HG02798 (cell line): ENCODE data around the gene VAV2.

Experiments used
- ATAC-seq: cut with Tn5 transposase; IDR thresholded peaks from one replicate; pipeline ENCODE4 v1.9.1; 2021; ENCODE audit warnings: mild to moderate bottlenecking; ENCODE audit not compliant: unreplicated experiment, poor library complexity

The VAV2 gene

DNA sequence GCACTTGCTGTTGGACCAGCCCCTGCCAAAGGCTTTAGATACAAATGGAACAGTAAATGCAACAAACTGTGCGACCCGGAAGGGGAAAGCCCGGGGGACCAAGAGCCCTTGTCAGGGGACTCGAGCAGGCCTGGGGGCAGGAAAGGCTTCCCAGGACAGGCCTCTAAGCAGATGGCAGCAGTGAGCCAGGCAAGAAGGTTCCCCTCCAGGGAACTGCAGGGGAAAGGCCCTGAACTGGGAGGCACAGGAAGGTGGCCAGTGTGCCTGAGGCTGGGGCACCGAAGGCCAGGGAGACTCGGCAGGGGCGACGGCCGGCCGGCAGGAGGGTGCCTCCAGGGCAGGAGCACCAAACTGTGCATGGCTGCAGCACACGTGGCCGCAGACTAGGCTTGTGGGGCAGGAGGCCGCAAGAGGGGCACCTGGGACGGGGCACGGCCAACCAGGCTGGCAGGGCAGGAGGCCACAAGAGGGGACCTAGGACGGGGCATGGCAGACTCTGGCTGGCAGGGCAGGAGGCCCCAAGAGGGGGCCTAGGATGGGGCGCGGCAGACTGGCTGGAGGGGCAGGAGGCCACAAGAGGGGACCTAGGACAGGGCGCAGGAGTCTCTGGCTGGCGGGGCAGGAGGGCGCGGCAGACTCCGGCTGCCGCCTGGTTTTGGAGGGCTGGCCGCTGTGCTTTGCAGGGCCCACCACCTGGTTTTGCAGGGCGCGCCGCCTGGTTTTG lies 10.0 kb downstream of the VAV2 start:
- no peak for ATAC-seq

DNA sequence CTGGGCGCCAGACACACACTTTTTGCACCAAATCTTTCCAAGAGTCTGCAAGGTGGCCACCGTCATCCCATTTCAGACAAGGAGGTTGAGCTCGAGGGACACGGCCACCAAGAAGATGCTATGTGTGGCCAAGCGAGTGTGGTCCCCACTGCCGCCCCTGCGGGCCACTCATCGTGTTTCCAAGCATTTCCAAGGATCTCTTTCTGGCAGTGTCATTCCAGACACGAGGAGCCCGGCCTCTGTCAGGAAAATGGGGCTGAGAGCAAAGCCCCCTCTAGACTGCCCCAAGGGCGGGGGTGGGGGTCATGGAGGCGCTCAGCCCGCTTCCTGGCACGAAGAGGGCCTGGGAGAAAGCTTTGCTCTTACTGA lies 10.6 kb downstream of the VAV2 start:
- ATAC-seq: no peak

- no peak for ATAC-seq
Observed at GRCh38 chr9:133980864-133981588, 11.1 kb downstream of the VAV2 start.

- peak; percentile 14 for ATAC-seq
Observed at GRCh38 chr9:133979921-133980863, 11.9 kb downstream of the VAV2 start.

DNA sequence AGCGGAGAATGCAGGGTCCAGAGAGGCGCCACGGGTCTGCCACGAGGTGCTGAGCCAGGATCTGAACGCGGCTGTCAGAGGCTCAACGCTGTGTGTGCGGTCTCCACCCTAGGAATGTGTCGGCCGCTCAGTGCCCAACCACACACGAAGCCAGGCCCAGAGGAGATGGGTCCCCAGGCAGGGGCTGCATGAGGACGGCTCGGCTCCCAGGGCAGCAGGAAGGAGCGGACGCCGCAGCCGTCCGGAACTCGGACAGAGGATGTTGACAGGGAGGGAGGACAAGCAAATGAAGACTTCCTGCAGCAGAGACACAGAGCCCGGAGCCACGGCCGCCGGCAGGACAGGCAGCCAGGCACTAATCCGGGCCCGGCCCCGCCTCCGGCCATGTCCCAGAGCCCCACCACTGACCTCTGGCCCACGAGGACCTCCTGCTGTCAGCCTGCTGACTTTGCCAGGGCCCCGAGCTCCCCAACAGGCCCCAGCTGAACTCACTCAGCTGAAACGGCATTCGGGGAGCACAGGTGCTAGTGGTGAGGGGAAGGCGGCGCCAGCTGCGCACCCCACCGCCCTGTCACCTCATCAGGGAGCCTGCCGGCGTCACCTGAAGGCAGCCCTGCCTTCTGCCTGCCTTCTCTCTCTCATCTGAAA lies 12.7 kb downstream of the VAV2 start:
- ATAC-seq: peak; percentile 47

GRCh38 chr9:133978899-133979272 lies 13.2 kb downstream of the VAV2 start:
- no peak for ATAC-seq

GRCh38 chr9:133978226-133978898 lies 13.8 kb downstream of the VAV2 start:
- ATAC-seq: no peak

GRCh38 chr9:133977421-133978201 lies 14.5 kb downstream of the VAV2 start:
- no peak for ATAC-seq

DNA sequence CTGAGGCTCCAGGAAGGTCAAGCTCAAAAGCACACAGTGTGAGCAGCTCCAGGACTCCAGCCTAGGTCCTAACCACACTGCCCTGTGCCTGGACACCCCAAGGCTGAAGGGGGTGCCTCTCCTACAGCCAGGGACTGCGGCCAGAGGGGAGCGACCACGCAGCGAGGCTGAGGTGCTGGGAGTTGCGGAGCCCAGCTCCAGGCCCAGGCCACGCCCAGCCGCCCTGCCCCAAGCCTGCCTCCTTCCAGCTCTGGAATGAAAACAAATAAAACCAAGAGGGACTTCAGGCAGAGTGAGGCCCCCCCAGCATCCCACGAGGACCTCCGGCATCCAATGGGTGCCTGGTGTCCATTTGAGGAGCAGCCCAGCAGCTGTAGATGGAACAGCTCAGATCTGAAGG lies 15.2 kb downstream of the VAV2 start:
- ATAC-seq: no peak

DNA sequence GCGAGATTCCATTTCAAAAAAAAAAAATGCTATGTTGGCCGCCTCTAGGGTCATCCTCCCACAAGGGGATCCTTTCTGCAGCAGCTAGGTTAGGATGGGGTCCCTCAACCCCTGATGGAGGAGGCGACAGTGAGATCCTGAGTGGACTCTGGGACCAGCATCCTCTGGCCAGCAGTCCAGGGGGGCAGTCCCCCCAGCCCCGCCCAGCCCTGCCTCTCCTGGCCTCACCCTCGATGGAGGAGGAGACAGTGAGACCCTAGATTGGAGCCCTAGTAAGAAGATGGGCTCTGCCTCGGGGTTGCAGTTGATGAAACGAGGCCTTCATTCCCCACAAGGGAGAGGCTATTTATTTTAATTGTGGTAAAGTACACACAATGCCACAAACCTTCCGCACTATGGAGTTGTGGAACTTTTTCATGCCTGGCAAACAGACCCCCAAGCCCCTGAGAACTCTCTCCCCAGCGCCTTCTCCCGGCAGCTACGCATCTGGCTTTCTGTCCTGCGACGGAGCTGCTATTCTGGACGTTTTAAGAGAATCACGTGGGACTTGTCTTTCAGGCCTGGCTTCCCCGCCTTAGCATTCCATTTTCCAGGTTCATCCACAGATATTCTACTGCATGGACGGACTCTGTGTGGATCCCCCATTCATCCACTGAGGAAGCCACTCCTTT lies 15.8 kb downstream of the VAV2 start:
- no peak for ATAC-seq

- no peak for ATAC-seq
Observed at GRCh38 chr9:133975511-133975910, 16.6 kb downstream of the VAV2 start.

DNA sequence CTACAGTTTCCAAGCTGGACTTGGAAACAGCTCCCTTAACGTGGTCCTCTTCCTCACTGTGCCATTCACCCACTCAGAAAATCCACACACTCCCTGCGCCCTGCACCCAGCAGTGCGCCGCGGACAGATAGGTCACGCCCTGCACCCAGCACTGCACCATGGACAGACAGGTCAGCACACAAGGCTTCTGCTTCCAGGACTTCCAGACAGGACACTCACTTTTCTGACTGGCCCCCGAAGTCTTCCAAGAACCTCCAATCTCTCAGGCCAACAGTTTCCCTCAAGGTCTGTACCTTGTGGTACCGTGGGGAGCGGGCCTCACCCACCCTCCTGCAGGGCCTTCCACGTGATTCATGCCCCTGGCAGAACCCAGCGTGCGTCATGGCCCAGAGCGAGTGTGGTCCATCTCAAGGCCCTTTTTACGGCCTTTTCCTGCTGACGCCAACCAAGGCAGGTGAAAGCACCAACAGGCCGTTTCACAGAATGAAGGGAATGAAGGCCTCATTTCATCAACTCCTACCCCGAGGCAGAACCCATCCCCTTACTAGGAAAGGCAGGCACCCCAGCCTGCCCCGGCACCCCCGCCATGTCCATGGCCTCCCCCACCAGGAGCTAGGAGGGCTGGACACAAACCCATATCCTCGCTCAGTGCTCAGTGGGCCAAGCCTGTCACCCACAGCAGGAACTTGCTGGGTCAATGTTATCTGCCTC lies 17.3 kb downstream of the VAV2 start:
- ATAC-seq: no peak

DNA sequence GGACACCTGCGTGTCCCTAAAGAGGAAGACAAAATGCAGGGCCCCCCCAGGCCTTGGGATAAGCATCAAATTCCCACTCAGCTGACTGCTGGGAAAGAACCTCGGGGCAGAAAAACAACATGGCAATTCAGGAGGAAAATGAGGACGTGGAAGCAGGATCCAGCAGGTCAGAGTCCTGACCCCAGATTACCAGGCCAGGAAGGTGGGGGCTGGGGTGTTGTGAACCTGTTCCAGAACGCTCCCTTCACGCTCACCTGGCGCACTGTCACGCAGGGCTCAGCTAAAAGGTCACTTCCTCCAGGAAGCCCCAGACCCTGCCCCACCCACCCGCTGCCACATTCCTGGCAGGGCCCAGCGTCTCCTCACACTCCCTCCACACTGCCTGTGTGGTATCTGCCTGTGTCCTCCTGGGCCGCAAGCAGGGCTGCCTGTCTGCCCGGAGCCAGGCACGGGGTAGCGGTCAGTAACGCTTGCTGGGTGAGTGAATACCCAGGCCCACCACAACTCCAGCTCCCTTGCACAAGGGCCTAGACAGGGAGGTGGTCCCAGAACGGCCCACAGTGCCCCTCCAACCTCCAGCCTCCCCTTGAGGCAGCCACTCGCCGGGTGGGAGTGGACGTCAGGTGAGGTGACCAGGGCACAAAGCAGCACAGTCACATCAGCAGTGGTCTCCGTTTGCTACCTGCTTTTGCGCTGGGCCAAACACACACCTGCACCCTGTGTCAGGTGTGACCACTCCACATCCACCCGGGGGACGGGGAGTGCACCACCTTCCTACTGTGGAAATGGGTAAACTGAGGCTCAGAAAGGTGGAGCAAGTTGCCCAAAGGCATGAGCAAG lies 18.1 kb downstream of the VAV2 start:
- no peak for ATAC-seq

- no peak for ATAC-seq
Observed at GRCh38 chr9:133973111-133973790, 18.9 kb downstream of the VAV2 start.

DNA sequence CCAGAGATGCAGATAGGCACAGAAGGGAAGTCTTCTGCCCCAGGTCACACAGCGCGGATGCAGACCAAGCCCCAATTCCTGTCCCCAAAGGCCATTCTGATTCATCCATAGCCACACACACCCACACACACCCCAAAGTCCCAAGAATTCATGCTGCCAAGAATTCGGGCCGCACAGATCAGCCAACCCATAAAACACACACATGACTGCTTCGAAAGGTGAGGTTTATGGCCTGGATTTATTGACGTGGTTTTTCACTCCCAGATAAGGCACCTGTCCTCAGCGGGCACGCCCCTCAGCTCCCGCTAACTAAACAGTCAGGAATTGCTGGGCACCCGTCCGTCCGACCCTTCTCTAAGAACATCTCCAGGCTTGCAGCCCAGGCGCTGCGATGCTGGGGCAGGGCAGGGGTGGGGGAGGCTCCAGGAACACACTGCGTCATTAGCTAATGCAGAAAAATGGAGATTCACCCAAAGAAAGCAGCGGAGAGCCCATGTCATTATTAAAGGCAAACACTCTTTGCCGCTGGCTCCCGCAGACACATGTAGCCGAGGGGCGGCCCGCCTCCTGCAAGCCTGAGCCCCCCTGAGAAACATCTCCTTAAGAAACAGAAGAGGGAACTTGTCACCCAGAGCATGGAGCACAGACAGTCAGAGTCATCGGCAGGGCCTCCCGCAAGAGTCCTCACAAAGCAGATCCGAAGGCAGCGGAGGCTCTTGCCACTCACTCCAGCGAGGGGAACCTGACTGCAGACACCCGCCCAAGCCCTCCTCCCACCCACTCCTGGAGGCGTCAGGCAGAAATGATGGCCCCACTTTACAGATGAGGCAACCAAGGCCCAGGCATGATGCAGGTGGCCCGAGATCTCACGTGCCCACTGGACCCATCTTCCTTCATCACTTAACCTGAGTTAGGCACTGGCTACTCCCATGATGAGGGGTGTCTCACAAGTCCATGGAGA lies 19.9 kb downstream of the VAV2 start:
- ATAC-seq: no peak
